GM12872 (cell line): ENCODE data around the gene ZEB2.

Source experiments
- CTCF ChIP-seq: IDR thresholded peaks from 3 replicates; pipeline ENCODE4 v1.5.1; 2011; ENCODE audit warnings: low read depth, mild to moderate bottlenecking, low read length, moderate library complexity; ENCODE audit not compliant: insufficient read depth

ZEB2 gene

GRCh38 chr2:144479659-144480058 is 40.3 kb downstream of the ZEB2 start:
- TF ChIP-seq CTCF, result no peak

GRCh38 chr2:144479138-144479537 is 40.8 kb downstream of the ZEB2 start:
- no peak for TF ChIP-seq CTCF

DNA sequence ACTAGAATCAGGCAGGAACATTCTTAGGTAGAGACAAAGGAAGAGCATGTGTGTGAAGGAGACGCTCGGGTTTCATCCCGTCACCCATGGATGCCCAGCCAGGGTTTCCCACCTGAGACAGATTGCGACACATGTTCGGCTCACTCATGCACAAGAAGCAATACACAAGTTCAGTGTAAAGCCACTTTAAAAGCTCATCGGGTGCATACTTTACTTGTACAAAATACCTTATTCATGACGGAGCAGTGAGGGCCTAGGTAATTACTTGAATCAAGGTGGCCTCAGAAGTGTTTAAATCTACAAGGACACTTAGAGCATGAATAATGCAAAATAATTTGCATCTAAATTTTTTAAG is 42.0 kb downstream of the ZEB2 start:
- TF ChIP-seq CTCF, result no peak

DNA sequence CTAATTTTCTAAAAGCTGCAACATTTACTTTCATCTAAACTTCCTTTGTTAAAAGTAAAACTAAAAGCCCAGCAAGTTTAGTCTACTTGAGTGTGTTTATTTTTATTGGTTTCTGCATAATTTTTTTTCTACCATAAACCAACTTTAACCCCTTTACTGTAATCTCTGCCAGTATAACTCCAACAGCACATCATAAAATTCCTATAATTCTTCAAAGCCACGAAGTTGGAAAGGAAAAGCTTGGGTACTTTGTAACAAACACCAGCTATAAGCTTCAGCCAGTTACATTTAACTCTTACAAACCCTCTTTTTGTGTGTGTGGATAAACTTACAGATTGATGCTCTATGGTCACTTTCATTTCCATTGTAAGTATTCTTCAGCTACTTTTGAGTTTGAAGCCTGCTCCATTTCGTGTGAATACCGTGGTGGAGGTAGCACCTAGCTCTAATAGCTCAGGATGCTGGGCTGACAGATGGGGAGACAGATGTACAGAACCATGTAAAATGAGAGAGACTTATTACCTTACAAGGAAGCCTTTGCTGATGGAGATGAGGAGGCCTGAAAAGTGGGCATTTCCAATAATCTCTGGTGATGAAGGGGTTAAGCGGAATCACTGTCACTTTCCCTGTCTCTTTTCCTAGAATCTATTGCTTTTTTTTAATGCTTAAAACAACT is 42.5 kb downstream of the ZEB2 start:
- TF ChIP-seq CTCF, result no peak

GRCh38 chr2:144476682-144477081 is 43.2 kb downstream of the ZEB2 start:
- TF ChIP-seq CTCF, result no peak

- no peak for TF ChIP-seq CTCF
Measured at GRCh38 chr2:144475569-144476275, 44.2 kb downstream of the ZEB2 start.

DNA sequence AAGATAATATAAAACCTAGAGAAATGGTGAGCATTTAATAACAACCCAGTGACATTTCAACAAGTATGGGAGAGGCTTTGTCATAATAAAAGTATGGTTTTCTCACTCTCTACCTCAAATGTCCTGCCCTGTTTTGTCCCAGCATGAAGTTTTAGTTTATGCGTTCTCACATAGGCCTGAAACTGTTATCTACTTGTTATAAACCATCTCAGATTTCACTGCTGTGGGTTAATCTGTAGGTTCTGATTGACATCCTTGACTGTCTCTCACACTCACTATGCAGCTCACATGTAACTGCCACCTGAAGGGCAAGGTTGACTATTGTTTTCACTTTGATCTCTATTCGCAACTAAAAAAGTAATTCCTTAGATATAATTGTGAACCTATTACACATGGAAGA is 44.9 kb downstream of the ZEB2 start:
- TF ChIP-seq CTCF, result no peak
